NCI-H748 (cell line): ENCODE measurements around the gene NEK5.

Source experiments
- DNase-seq: peaks from one replicate; lab custom pipeline; 2025; ENCODE audit not compliant: unreplicated experiment; lab: John Stamatoyannopoulos, UW

NEK5 gene

DNA sequence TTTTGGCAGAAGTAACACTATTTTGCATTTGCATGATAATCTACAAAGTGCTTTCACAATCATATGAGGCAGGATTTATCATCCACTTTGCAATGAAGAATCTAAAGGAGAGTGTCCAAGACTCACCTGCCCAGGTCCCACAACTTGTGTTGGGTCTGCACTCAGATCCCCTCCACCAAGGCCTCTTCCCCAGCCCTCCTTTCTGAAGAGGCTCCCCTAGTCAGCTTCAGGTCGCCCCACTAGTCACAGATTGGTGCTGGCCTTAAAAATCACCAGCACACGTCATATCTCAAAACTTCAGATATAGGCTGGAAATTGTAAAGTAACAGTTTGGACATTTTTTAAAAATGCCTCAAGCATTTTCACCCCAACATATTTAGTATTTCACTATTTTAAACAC, 135.2 kb downstream of the NEK5 start:
- no peak for DNase-seq

DNA sequence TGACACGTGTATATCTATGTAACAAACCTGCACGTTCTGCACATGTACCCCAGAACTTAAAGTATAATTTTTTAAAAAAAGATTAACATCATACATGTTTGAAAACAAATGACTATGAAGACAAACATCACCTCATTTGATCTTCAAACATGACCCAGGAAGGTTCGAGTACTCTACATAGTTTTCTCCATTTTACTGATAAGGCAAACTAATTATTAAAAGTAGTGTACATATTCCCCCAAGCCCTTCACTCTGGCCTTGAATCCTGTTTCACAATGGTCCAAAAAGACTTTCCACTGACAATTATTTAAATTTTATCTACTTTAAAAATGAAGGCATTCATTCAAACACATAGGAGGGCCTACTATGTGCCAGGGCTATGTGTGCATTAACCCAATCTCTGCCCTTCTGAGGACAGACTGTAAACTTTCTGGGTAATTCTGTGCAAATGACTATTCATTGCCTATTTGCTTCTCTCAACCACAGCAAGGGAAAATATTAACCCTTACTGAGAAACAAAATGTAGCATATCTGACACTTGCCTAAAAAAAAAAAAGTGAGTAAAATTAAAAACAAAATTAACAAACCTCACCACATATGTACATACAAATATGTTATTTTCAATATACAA, 139.8 kb downstream of the NEK5 start:
- DNase-seq = no peak
